B cell (primary cell): ENCODE data around the gene NAPB.

ENCODE experiments used
- EZH2 ChIP-seq: IDR thresholded peaks from 2 replicates; pipeline ENCODE4 v1.6.1; 2012; ENCODE audit warnings: borderline replicate concordance, low read depth, mild to moderate bottlenecking, moderate library complexity, low read length; ENCODE audit not compliant: insufficient read depth, poor library complexity, severe bottlenecking
- TF ChIP-seq, protein P1 (sequence below): fragments of 200-600 bp; IDR thresholded peaks from one replicate; pipeline ENCODE4 v1.8.0; 2022; ENCODE audit warnings: antibody characterized with exemption, mild to moderate bottlenecking

- TF ChIP-seq, protein P1, sequence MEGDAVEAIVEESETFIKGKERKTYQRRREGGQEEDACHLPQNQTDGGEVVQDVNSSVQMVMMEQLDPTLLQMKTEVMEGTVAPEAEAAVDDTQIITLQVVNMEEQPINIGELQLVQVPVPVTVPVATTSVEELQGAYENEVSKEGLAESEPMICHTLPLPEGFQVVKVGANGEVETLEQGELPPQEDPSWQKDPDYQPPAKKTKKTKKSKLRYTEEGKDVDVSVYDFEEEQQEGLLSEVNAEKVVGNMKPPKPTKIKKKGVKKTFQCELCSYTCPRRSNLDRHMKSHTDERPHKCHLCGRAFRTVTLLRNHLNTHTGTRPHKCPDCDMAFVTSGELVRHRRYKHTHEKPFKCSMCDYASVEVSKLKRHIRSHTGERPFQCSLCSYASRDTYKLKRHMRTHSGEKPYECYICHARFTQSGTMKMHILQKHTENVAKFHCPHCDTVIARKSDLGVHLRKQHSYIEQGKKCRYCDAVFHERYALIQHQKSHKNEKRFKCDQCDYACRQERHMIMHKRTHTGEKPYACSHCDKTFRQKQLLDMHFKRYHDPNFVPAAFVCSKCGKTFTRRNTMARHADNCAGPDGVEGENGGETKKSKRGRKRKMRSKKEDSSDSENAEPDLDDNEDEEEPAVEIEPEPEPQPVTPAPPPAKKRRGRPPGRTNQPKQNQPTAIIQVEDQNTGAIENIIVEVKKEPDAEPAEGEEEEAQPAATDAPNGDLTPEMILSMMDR, result no peak
- no peak for TF ChIP-seq EZH2
Observed at GRCh38 chr20:23451956-23452487, 30.7 kb upstream of the NAPB start.
